Spleen (tissue), 11 donors: Measurements from ENCODE around the gene RANBP1. TPM values are rescaled to one million over a fixed set of nuclear protein-coding genes. Genes with fewer than 3 reads are reported as not detected.

Experiments
- DNase-seq: peaks from one replicate; pipeline ENCODE4 v3.0.0-alpha.2; 2020
- H3K27ac ChIP-seq, 8 donors: fragments of 200-600 bp; sonication (generic) in 7 of 8; 1 replicate in 4 of 8; 2 replicates in 4 of 8; pipeline versions ENCODE4 v1.5.0 to v1.8.0; 2016 to 2021; ENCODE audit warnings: inconsistent platforms in 4 of 8, mild to moderate bottlenecking in 4 of 8, moderate library complexity in 1 of 8
- H3K27me3 ChIP-seq, 7 donors: fragments of 200-600 bp; sonication (generic) in 6 of 7; replicated peaks in 1 of 7; 1 replicate in 4 of 7; 2 replicates in 3 of 7; pipeline versions ENCODE4 v1.5.0 to v1.8.0; 2016 to 2021; ENCODE audit warnings: inconsistent platforms in 3 of 7, mild to moderate bottlenecking in 1 of 7
- H3K36me3 ChIP-seq, 6 donors: fragments of 200-600 bp; sonication (generic) in 5 of 6; 1 replicate in 4 of 6; 2 replicates in 2 of 6; pipeline versions ENCODE4 v1.5.0 to v1.8.0; 2016 to 2021; ENCODE audit warnings: inconsistent platforms in 2 of 6
- H3K4me1 ChIP-seq, 6 donors: fragments of 200-600 bp; sonication (generic) in 5 of 6; 1 replicate in 3 of 6; 2 replicates in 3 of 6; pipeline versions ENCODE4 v1.5.0 to v1.8.0; 2016 to 2021; ENCODE audit warnings: inconsistent platforms in 3 of 6
- H3K4me3 ChIP-seq, 8 donors: fragments of 200-600 bp; sonication (generic) in 7 of 8; 1 replicate in 4 of 8; 2 replicates in 4 of 8; pipeline versions ENCODE4 v1.5.0 to v1.8.0; 2016 to 2021; ENCODE audit warnings: inconsistent platforms in 4 of 8, mild to moderate bottlenecking in 4 of 8, moderate library complexity in 2 of 8
- H3K9me3 ChIP-seq, 8 donors: fragments of 200-600 bp; sonication (generic) in 7 of 8; 1 replicate in 4 of 8; 2 replicates in 4 of 8; pipeline versions ENCODE4 v1.5.0 to v1.8.0; 2016 to 2021; ENCODE audit warnings: inconsistent platforms in 4 of 8
- POLR2A ChIP-seq, 3 donors: fragments of 450-650 bp; IDR thresholded peaks; one replicate each; pipeline ENCODE4 v1.5.1; 2017; ENCODE audit warnings: antibody characterized with exemption in 3 of 3, mild to moderate bottlenecking in 1 of 3
- POLR2AphosphoS5 ChIP-seq, 3 donors: sonication (generic); formaldehyde crosslinking; IDR thresholded peaks; one replicate each; pipeline ENCODE4 v1.5.1; 2017; ENCODE audit warnings: antibody characterized with exemption in 3 of 3
- WGBS, 5 donors: extraction: QIAGEN DNeasy Blood & Tissue Kit in 3 of 5; methylation state at CpG; one replicate each; pipeline versions ENCODE4 v1.1.5 to v1.1.7; 2013 to 2018; 5-methylcytosine and 5-hydroxymethylcytosine counted together
- intact Hi-C: fragments of 100-400 bp; cut with DNase I; formaldehyde crosslinking; loops from one replicate; pipeline ENCODE4 v1.15.0; 2023; ENCODE audit warnings: low total_unique reads
- polyA plus RNA-seq, 3 donors: library from polyadenylated mRNA; stranded (reverse); fragments of 200-250 nt; gene quantifications; one replicate each; pipeline ENCODE4 v1.2.1, GENCODE V29; 2013
- total RNA-seq, 7 donors: library from RNA; depleted of rRNA in 3 of 7; stranded (reverse); fragments of >200 nt in 3 of 7; fragmentation: NEBNext Ultra II Directional in 4 of 7; extraction: Animal tissue kit (Norgen Biotek cat#: 25700) in 4 of 7; gene quantifications; one replicate each; pipeline versions ENCODE4 v1.1.0 to v1.2.1, GENCODE V29; 2016 to 2021
- TF ChIP-seq, protein P1 (sequence below), 11 experiments: fragments of 200-600 bp in 7 of 11; fragments of 450-650 bp in 4 of 11; sonication (generic) in 4 of 11; IDR thresholded peaks in 8 of 11; conservative IDR thresholded peaks in 3 of 11; 1 replicate in 7 of 11; 2 replicates in 4 of 11; pipeline versions ENCODE4 v1.4.0 to v1.8.0; 2016 to 2021; ENCODE audit warnings: antibody characterized with exemption in 11 of 11, inconsistent platforms in 4 of 11, mild to moderate bottlenecking in 1 of 11
- donor health status: healthy with polysubstance abuse.
- donor health status: DM: no; HTN: no; CAD: no; lungs with moderate emphysema.
- donor health status: DM: no; HTN: no; CAD: no.
- donor health status: Bipolar disorder and iron deficiency.
- donor health status: healthy.
- donor health status: DM: no; HTN: no; CAD: no.
- donor health status: DM: yes; HTN: yes; CAD: no.

Gene RANBP1
- total and polyA plus RNA-seq, 10 donors = 52.6 to 111 (median 94.6) TPM

DNA sequence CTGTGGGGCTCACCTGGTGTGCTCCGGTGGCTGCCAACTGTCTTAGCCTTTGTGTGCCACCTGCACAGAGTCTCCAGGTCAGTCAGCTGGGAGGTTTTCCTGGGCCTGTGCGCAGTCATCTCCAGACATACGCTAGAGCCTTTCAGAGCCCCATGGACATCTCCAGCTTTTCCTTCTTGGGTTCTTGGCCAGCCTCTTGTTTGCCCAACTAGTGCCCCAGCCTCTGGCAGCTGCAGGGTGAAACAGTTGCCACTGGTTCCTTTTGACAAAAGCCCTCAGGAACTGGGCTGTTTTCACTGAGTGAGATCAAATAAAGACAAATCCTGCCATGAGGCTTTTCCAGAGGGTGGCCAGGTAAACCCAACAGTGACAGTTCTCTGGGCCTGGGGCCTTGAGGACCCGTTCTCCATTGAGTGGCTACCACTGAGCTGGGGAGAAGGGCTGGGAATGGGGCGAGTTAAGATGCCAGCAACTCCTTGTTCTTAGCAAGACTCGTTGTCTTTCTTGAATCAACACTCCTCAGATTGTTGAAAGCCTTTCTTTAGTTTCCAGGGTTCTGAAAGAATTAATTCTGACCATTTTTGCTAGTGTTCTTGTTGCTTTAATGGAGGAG, 16.7 kb upstream of the RANBP1 start:
- TF ChIP-seq, protein P1, sequence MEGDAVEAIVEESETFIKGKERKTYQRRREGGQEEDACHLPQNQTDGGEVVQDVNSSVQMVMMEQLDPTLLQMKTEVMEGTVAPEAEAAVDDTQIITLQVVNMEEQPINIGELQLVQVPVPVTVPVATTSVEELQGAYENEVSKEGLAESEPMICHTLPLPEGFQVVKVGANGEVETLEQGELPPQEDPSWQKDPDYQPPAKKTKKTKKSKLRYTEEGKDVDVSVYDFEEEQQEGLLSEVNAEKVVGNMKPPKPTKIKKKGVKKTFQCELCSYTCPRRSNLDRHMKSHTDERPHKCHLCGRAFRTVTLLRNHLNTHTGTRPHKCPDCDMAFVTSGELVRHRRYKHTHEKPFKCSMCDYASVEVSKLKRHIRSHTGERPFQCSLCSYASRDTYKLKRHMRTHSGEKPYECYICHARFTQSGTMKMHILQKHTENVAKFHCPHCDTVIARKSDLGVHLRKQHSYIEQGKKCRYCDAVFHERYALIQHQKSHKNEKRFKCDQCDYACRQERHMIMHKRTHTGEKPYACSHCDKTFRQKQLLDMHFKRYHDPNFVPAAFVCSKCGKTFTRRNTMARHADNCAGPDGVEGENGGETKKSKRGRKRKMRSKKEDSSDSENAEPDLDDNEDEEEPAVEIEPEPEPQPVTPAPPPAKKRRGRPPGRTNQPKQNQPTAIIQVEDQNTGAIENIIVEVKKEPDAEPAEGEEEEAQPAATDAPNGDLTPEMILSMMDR (IDR thresholded peaks at IDR 0.05 in 8 of 11, conservative IDR thresholded peaks at IDR 0.05 in 3 of 11) = no peak
- TF ChIP-seq POLR2AphosphoS5 (IDR thresholded peaks at IDR 0.05) = no peak
- no peak for TF ChIP-seq POLR2A (IDR thresholded peaks at IDR 0.05)
- no peak overlapping the region for H3K4me3 ChIP-seq
- DNase-seq = peak; percentile 33

DNA sequence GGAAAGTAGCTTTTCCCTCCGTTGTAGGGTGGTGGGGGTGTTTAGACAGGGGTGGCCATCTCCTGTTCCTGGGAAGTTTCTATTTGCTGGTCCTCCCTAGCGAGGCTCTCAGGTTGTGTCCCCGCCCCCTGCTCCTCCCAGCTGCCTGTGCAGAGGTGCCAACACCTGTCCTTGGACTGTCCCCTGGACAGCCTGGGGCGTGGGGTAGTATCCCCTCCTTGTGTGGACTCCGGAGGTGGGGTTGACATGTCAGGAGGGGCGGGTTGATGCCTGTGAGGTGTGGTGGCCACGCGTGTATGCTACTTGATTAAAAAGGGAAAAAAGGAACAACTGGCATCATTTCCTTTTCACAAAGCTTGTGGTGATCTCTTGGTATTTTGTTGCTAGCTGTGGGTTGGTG, 14.3 kb upstream of the RANBP1 start:
- intact Hi-C loops = no loop called here
- peaks cover 0 to 100% (median 75%) of the 10 kb centered on the region in 6 donors for H3K36me3 ChIP-seq
- no peaks in the 10 kb centered on the region for H3K27me3 ChIP-seq
- peaks cover 0 to 5% (median under 1%) of the 10 kb centered on the region in 8 donors for H3K9me3 ChIP-seq
- H3K4me3 ChIP-seq = no peak overlapping the region
- H3K4me1 ChIP-seq = peaks cover 0 to 21% (median 6%) of the 10 kb centered on the region in 6 donors
- peak; percentile 56 for DNase-seq
- no peak for TF ChIP-seq POLR2A (IDR thresholded peaks at IDR 0.05)
- TF ChIP-seq POLR2AphosphoS5 (IDR thresholded peaks at IDR 0.05) = no peak
- TF ChIP-seq, protein P1 (IDR thresholded peaks at IDR 0.05 in 8 of 11, conservative IDR thresholded peaks at IDR 0.05 in 3 of 11) = no peak
- no peak overlapping the region for H3K27ac ChIP-seq
- 51 to 79% (median 63%) methylated on average over 8 of the region's 8 CpGs for WGBS, 5 donors

More for the DNA sequence above, 16.7 kb upstream of the RANBP1 start:
- Histone ChIP-seq H3K9me3 (peaks cover 0 to 8% (median 2%) of the 10 kb centered on the region in 8 donors), H3K27me3 (no peaks in the 10 kb centered on the region), H3K27ac (peak overlapping the region in 1 of 8 donors; percentile 68), H3K36me3 (peaks cover 0 to 100% (median 75%) of the 10 kb centered on the region in 6 donors), H3K4me1 (peaks cover 0 to 21% (median 6%) of the 10 kb centered on the region in 6 donors)
- 89 to 97% (median 96%) methylated on average over 6 of the region's 6 CpGs for WGBS, 5 donors
- intact Hi-C loops = no loop called here

DNA sequence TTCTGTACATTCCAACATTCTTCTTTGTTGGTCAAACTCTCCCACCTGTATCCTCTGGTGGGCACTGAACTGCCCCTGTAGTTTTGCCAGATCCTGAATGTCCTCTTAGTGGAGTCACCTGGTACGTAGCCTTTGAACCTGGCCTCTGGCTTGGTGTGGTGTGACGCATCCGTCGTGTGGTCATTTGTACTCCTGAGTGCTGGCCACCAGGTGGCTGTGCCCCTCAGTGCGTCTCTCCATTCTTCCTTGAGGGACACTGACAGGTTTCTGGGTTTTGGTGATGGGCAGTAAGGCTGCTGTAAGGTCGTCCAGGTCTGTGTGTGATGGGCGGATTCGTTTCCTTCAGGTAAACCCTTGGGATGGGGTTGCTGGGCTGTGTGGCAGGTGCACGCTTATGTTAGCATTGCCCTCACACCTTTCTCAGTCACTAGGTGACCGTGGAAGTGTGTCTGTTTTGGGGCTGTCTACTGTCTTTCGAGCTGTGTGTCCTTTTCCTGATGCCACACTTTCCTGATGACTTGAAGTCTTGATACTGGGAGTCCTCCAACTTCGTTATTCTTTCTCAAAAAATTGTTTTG, 13.6 kb upstream of the RANBP1 start:
- WGBS, 5 donors = 89 to 95% (median 92%) methylated on average over 9 to 12 of the region's 12 CpGs
- H3K36me3 ChIP-seq = peaks cover 5 to 100% (median 76%) of the 10 kb centered on the region in 6 donors
- H3K27me3 ChIP-seq = no peaks in the 10 kb centered on the region
- no peaks in the 10 kb centered on the region for H3K9me3 ChIP-seq
- intact Hi-C loops = no loop called here
- H3K27ac ChIP-seq = no peak overlapping the region
- TF ChIP-seq POLR2AphosphoS5 (IDR thresholded peaks at IDR 0.05) = no peak
- TF ChIP-seq, protein P1 (IDR thresholded peaks at IDR 0.05 in 8 of 11, conservative IDR thresholded peaks at IDR 0.05 in 3 of 11) = no peak
- no peak for TF ChIP-seq POLR2A (IDR thresholded peaks at IDR 0.05)
- H3K4me1 ChIP-seq = peaks cover 0 to 21% (median 6%) of the 10 kb centered on the region in 6 donors
- H3K4me3 ChIP-seq = no peak overlapping the region
- peak; percentile 21 for DNase-seq

DNA sequence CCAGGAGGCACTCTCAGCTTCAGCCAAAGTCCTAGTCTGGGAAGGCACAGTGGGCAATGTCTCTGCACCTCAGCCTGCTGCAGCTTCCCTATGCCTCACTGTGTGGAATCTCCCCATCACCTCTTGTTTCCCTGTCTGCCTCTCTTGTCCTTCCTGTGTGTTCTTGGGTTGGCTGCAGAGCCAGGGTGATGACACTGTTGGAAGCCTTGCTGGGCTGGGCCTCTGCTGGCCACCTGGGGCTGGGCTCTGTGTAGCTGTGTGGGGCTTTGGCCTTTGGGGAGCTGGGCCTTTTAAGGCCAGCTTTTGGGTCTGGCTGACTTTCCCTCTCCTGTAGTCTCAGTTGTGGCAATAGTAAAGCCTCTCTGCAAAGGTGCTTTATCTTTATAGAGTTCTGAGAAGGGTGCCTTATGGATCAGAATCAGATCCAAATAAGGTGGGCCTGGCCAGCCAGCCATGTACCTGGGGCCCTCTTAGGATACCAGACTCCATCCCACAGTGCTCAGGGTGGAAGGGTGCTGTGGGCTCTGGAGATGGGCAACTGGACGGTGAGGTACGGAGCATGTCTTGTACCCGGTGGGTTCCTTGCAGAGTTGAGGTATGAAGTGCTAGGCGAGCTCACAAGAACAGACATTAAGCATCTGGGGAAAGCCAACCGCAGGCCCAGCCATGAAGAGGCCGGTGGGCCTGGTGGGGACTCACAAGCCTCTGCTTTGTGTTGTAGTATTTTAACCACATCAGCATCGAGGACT, 10.3 kb upstream of the RANBP1 start:
- Histone ChIP-seq H3K9me3 (no peaks in the 10 kb centered on the region), H3K4me3 (no peak overlapping the region), H3K4me1 (peaks cover 0 to 3% (median 0%) of the 10 kb centered on the region in 6 donors), H3K27me3 (no peaks in the 10 kb centered on the region), H3K27ac (no peak overlapping the region), H3K36me3 (peaks cover 5 to 100% (median 83%) of the 10 kb centered on the region in 6 donors)
- intact Hi-C loops = no loop called here
- no peak for TF ChIP-seq POLR2AphosphoS5 (IDR thresholded peaks at IDR 0.05)
- TF ChIP-seq, protein P1 (IDR thresholded peaks at IDR 0.05 in 8 of 11, conservative IDR thresholded peaks at IDR 0.05 in 3 of 11) = no peak
- TF ChIP-seq POLR2A (IDR thresholded peaks at IDR 0.05) = no peak
- peak; percentile 14 for DNase-seq
- 94 to 100% (median 96%) methylated on average over 7 of the region's 7 CpGs for WGBS, 5 donors
